ENCODE data around the gene BANF2. TPM values are rescaled to one million over a fixed set of nuclear protein-coding genes. Genes with fewer than 3 reads are reported as not detected.
"Not testable (repeated sequence)": the region's sequence is repeated elsewhere in the genome, so short reads cannot be mapped to it uniquely, and the experiment has no call there.

The BANF2 gene
- polyA plus RNA-seq, 3 donors: not detected

DNA sequence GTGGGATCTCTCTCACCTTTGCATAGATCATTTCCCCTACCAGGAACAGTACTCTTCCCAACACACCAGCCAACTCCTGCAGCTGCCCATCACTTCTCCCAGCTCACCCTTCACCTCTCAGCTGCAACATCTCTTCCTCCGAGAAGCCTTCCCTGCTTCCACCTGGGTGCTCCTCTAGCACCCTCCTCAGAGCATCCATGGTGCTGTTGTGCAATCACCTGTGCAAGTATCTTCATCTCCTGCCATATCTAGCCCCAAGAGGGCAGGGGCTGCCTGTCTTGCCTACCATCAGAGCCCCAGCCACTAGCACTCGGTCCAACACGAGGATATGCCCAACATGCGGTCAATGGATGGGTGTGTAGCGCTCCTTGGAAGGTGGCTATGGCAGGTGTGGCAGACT lies 75.8 kb downstream of the BANF2 start:
- no peak for DNase-seq (ENCODE audit: extremely low read depth in 1 of 11, low read depth in 9 of 11, low spot score in 4 of 11)

DNA sequence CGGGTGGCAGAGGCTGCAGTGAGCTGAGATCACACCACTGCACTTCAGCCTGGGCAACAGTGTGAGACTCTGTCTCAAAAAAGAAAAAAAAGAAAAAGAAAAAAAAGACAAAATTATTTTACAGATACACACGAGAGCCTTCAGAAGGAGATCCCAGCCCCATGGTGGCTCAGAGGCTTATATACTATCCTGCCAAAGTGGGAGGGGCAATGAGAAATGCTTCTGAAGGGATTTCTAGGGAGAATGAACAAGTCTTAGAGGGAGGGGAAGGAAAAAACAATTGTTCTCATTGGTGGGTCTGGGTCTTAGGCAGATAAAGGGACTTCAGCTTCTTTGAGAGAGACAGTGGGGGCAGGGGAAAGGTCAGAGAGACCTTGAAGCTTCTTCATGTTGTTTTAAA lies 76.8 kb downstream of the BANF2 start:
- DNase-seq (ENCODE audit: extremely low read depth in 1 of 11, low read depth in 9 of 11, low spot score in 4 of 11): no peak

DNA sequence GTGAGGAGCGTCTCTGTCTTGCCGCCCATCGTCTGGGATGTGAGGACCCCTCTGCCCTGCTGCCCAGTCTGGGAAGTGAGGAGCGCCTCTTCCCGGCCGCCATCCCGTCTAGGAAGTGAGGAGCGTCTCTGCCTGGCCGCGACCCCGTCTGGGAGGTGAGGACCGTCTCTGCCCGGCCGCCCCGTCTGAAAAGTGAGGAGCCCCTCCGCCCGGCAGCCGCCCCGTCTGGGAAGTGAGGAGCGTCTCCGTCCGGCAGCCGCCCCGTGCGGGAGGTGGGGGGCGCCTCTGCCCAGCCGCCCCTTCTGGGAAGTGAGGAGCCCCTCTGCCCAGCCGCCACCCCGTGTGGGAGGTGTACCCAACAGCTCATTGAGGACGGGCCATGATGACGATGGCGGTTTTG lies 79.2 kb downstream of the BANF2 start:
- not testable (repeated sequence) for DNase-seq (ENCODE audit: extremely low read depth in 1 of 11, low read depth in 9 of 11, low spot score in 4 of 11)

- no peak for DNase-seq (ENCODE audit: extremely low read depth in 1 of 11, low read depth in 9 of 11, low spot score in 4 of 11)
Observed at GRCh38 chr20:17782768-17783167, 83.0 kb downstream of the BANF2 start.

DNA sequence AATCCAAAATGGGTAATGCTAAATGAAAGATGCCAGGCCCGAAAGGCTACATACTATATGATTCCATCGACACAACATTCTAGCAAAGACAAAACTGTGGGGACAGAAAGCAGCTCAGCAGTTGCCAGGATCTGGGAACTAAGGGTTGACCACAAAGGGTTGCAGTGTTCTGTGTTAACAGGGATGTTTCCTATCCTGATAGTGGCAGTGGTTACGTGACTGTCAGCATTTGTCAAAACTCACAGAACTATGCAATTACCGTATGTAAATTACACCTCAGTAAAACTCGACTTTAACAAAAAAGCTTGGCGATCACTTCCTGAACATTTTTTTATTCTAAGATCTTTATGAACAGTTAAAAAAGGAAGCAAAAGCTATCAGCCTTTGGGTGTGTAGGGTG lies 83.9 kb downstream of the BANF2 start:
- DNase-seq (ENCODE audit: extremely low read depth in 1 of 11, low read depth in 9 of 11, low spot score in 4 of 11): no peak

DNA sequence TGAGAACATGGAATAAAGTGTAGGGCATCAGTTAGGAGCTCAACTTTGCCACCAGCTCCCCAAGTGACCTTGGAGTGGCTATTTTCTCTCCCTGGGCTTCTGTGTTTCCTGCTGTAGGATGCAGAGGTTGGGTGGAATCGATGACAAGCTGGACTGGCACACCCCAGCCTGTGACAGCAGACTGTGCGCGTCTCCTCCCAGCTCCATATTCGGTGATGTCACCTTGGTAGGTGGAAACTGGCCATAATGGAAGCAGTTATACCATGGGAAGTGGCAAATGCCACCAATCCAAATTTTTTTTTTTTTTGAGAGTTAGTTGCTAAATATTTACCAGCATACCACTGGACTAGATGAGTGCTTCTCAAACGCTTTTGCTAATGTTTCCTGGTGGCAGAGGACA lies 85.2 kb downstream of the BANF2 start:
- DNase-seq (ENCODE audit: extremely low read depth in 1 of 11, low read depth in 9 of 11, low spot score in 4 of 11): no peak

Other genes starting within 250 kb of the BANF2 start
- 1 to 10 TPM; 3.3 to 4.4 (median 3.3) TPM for gene BFSP1, start 168.6 kb upstream of the BANF2 start, polyA plus RNA-seq (ENCODE audit: insufficient read length in 3 of 3)
- gene DSTN, start 129.9 kb upstream of the BANF2 start, polyA plus RNA-seq (ENCODE audit: insufficient read length in 3 of 3): 100 to 1,000 TPM; 349 to 388 (median 373) TPM
- gene RRBP1, start 17.7 kb upstream of the BANF2 start, polyA plus RNA-seq (ENCODE audit: insufficient read length in 3 of 3): 100 to 1,000 TPM; 109 to 149 (median 118) TPM

Measured in renal cortex interstitium (tissue), 11 donors.